SJSA1 (cell line): ENCODE results near the gene CEMIP2. TPM values are rescaled to one million over a fixed set of nuclear protein-coding genes. Genes with fewer than 3 reads are reported as not detected.

ENCODE experiments used
- DNase-seq, 2 experiments: peaks; one replicate each; pipeline ENCODE4 v3.0.0-alpha.2; 2015 to 2020; ENCODE audit warnings: low spot score in 2 of 2, low read depth in 1 of 2
- H3K27ac ChIP-seq: fragments of 250-450 bp; sonication (Bioruptor Pico); 2 replicates; pipeline ENCODE4 v1.5.1; 2020; ENCODE audit warnings: mild to moderate bottlenecking, moderate library complexity
- H3K27me3 ChIP-seq: fragments of 250-450 bp; sonication (Bioruptor Pico); replicated peaks from 2 replicates; pipeline ENCODE4 v1.5.1; 2020; ENCODE audit warnings: mild to moderate bottlenecking, moderate library complexity
- H3K36me3 ChIP-seq: fragments of 250-450 bp; sonication (Bioruptor Pico); 2 replicates; pipeline ENCODE4 v1.5.1; 2020; ENCODE audit warnings: mild to moderate bottlenecking
- H3K4me1 ChIP-seq: fragments of 250-450 bp; sonication (Bioruptor Pico); replicated peaks from 2 replicates; pipeline ENCODE4 v1.6.1; 2021; ENCODE audit warnings: mild to moderate bottlenecking
- H3K4me3 ChIP-seq: fragments of 250-450 bp; sonication (Bioruptor Pico); 2 replicates; pipeline ENCODE4 v1.5.1; 2020; ENCODE audit warnings: mild to moderate bottlenecking
- H3K9me3 ChIP-seq: fragments of 250-450 bp; sonication (Bioruptor Pico); replicated peaks from 2 replicates; pipeline ENCODE4 v1.5.1; 2020; ENCODE audit warnings: mild to moderate bottlenecking
- total RNA-seq: library from RNA; depleted of rRNA; stranded (reverse); fragments of >200 nt; shearing (Covaris generic); gene quantifications from 2 replicates; pipeline ENCODE4 v1.2.3, GENCODE V29; 2014; rRNA removed

The CEMIP2 gene
- total RNA-seq, 1 experiment from 2014 or later = 14.8 TPM

DNA sequence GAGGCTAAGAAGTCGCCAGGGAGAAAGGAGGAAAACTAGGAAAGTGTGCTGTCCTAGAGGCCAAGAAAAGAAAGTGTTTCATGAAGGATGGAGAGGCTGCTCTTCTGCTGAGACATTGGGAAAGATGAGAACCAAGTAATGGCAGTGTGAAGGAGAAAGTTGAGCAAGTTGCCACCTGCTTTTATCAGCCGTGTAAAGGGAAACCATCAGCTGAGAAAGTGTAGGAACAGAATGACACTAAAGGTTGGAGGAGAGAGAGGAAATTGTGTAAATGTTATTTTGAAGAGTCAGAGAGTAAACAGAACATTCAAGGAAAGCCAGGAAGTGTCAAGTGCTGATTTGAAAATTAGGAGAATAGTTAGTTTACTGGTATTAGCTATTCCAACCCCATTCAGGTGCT, 125.0 kb downstream of the CEMIP2 start:
- H3K36me3 ChIP-seq = no peaks in the 10 kb centered on the region
- no peaks in the 10 kb centered on the region for H3K9me3 ChIP-seq
- H3K27ac ChIP-seq = no peak overlapping the region
- H3K27me3 ChIP-seq = no peaks in the 10 kb centered on the region
- no peak overlapping the region for H3K4me3 ChIP-seq
- H3K4me1 ChIP-seq = peaks cover 18% of the 10 kb centered on the region
- no peak for DNase-seq

DNA sequence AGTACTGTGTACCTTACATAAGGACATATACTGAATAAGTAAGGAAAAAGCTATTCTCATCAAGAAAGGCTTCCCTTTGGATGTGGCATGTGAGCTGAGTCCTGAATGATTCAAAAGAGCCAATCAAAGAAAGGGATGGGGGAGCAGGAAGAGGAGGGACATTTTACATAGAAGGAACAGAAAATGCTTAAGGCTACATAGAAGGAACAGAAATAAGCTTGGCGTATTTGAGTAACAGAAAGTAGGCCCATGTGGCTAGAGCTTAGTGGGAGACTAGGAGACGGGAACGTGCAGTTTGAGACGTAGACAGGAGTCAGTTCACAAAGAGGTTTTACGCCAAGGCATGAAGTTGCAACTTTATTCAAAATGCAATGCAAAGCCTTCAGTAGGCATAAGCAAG, 126.3 kb downstream of the CEMIP2 start:
- Histone ChIP-seq H3K4me1 (peaks cover 13% of the 10 kb centered on the region), H3K9me3 (no peaks in the 10 kb centered on the region), H3K36me3 (no peaks in the 10 kb centered on the region), H3K27me3 (no peaks in the 10 kb centered on the region), H3K27ac (no peak overlapping the region), H3K4me3 (no peak overlapping the region)
- DNase-seq = no peak

DNA sequence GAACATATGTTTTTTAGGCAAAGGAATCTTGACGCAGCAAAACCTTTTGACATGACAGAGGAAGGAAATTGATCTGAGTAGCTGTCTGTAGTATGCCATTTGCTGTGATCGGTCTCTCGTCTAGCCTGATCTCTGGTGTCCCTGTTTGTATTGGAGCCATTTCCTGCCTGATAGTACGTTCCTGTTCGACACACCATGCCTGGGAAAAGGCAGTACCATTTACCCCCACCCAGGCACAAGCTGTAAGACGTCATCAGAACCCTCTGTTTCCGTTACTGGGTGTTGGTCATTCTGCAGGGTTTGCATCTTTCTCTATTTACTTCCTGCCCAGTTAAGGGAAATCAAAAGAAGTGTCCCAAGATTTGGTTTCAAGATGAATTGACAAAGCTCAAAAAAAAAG, 129.7 kb downstream of the CEMIP2 start:
- no peaks in the 10 kb centered on the region for H3K4me1 ChIP-seq
- no peak for DNase-seq

DNA sequence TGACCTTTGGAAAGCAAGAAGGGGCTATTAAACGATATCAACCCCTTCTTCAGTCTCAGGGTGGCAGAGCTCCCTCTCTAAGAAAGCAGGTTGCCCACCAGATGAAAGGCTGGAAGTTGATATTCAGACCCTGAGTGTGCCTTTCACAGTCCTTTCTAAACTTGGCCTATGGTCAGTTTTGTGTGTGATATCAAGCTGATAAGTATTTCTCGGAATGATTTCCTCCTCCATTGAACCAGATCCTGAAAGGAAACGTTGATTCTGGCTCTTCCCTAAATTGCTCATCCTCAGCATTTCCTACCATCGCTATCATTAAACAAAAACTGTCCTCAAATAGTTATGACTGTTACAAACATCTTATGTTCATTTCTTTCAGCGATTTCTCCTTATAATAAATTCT, 130.4 kb downstream of the CEMIP2 start:
- no peak overlapping the region for H3K4me3 ChIP-seq
- no peak for DNase-seq
- no peaks in the 10 kb centered on the region for H3K9me3 ChIP-seq
- H3K36me3 ChIP-seq = no peaks in the 10 kb centered on the region
- H3K27ac ChIP-seq = no peak overlapping the region
- H3K4me1 ChIP-seq = no peaks in the 10 kb centered on the region
- H3K27me3 ChIP-seq = no peaks in the 10 kb centered on the region

More for the DNA sequence above, 129.7 kb downstream of the CEMIP2 start:
- Histone ChIP-seq H3K9me3 (no peaks in the 10 kb centered on the region), H3K27ac (no peak overlapping the region), H3K27me3 (no peaks in the 10 kb centered on the region), H3K4me3 (no peak overlapping the region), H3K36me3 (no peaks in the 10 kb centered on the region)

DNA sequence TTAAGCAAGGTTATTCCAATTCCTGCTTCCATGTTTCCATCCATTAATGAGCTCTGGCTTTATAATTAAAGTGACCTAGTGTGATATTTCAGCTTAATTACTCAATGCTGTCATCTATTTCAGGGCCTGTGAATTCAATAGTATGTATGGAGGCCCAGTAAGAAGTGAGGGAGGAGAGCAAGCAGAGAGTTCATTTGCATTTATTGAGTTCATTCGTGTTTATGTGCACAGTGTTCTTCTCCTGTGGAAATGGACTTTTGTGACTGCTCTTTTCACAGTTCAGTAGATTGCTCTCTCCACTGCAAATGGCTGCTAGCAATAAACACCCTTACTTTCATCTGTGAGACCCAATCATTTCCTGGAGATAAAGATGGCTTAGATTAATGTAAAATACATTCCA, 130.9 kb downstream of the CEMIP2 start:
- H3K9me3 ChIP-seq = no peaks in the 10 kb centered on the region
- H3K4me3 ChIP-seq = no peak overlapping the region
- H3K4me1 ChIP-seq = no peaks in the 10 kb centered on the region
- H3K27ac ChIP-seq = no peak overlapping the region
- no peak for DNase-seq
- no peaks in the 10 kb centered on the region for H3K36me3 ChIP-seq
- H3K27me3 ChIP-seq = no peaks in the 10 kb centered on the region

DNA sequence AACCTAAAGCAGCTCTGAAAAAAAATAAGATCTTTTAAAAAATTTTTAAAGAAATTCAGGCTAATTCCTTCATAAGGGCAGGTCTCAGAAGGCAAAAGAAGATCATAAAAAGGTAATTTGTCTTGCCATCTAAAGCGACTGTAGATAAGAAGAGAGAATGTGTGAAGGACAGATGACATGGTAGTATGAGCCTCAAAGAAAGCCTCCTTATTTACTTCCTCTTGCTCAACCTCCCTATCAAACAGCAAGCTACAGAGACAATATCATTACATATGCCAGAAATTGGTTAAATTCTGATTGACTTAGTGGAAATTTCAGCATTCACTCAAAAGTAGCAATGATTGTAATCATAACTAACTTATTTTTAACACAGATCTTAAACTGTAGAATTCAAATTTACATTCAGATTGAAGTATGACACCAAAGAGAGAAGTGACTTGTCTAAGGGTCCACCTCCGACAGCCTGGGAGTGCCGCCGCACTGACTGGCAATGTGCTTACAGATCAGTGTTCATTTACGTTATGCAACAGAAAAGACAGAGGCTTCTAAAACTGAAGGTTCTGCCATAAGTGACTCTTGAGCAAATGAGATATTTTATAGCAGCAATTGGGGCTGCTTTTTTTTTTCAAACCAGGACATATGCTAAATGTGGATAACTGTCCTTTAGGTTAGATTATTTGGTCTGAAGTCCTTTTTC, 132.0 kb downstream of the CEMIP2 start:
- no peak overlapping the region for H3K4me3 ChIP-seq

DNA sequence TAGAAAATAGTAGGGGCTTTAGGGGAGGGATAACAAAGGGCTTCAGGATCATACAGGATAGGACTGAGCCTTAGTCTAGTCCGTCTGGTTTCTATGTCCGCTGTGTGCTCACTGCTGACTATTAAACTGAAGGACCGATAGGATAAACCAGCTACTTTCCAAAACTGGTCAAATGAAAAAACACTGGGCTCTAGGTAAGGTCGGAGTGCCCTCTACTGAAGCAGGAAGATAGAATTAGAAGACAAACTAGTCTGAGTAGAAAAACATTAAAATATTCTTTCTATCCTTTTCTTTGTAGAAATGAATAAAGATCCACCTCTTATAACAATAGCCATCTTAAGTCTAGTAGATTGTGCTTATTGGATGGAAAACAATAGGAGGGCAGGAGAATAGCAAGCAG, 133.6 kb downstream of the CEMIP2 start:
- Histone ChIP-seq H3K27me3 (no peaks in the 10 kb centered on the region), H3K4me1 (no peaks in the 10 kb centered on the region), H3K36me3 (no peaks in the 10 kb centered on the region), H3K4me3 (no peak overlapping the region), H3K9me3 (no peaks in the 10 kb centered on the region), H3K27ac (no peak overlapping the region)
- DNase-seq = no peak

More for the DNA sequence above, 132.0 kb downstream of the CEMIP2 start:
- no peak for DNase-seq
- Histone ChIP-seq H3K36me3 (no peaks in the 10 kb centered on the region), H3K27ac (no peak overlapping the region), H3K9me3 (no peaks in the 10 kb centered on the region), H3K4me1 (no peaks in the 10 kb centered on the region), H3K27me3 (no peaks in the 10 kb centered on the region)

Other genes with a start within 250 kb of the CEMIP2 start
- gene ABHD17B, start 142.7 kb upstream of the CEMIP2 start, total RNA-seq = 11.3 and 13.7 TPM in 2 replicates
- 12.2 and 13.2 TPM in 2 replicates for gene C9orf85, start 143.1 kb upstream of the CEMIP2 start, total RNA-seq